ENCODE data around the gene THADA. TPM values are rescaled to one million over a fixed set of nuclear protein-coding genes. Genes with fewer than 3 reads are reported as not detected.

THADA gene
- polyA plus RNA-seq, 3 donors, result 7.3 to 11.2 (median 9.7) TPM

GRCh38 chr2:43634604-43635306 is 38.9 kb upstream of the THADA start:
- no peak for DNase-seq
- Histone ChIP-seq H3K36me3 (replicated peaks in 1 of 2; ENCODE audit: control insufficient read depth in 1 of 2, insufficient read depth in 2 of 2, low read length in 2 of 2) (no peaks in the 10 kb centered on the region), H3K27me3 (ENCODE audit: control insufficient read depth in 2 of 2, insufficient read depth in 2 of 2, low read length in 2 of 2) (peaks cover 41 to 69% of the 10 kb centered on the region in 2 donors), H3K27ac (ENCODE audit: low read depth in 1 of 2, low read length in 2 of 2) (no peak overlapping the region), H3K9ac (ENCODE audit: insufficient read depth, low read length, poor library complexity, severe bottlenecking) (no peak overlapping the region), H3K4me3 (replicated peaks in 1 of 3; ENCODE audit: low read depth in 2 of 3, low read length in 3 of 3) (no peak overlapping the region), H3K79me2 (ENCODE audit: insufficient read depth, low read length) (no peaks in the 10 kb centered on the region), H4K20me1 (ENCODE audit: insufficient read depth, low read length) (no peaks in the 10 kb centered on the region), H2AFZ (ENCODE audit: insufficient read depth, low read depth, low read length, poor library complexity, severe bottlenecking) (no peak overlapping the region), H3K4me1 (ENCODE audit: control insufficient read depth in 1 of 2, insufficient read depth in 2 of 2, low read length in 2 of 2) (peaks cover 17 to 19% of the 10 kb centered on the region in 2 donors), H3K4me2 (replicated peaks; ENCODE audit: extremely low read depth, low read length, poor library complexity, severe bottlenecking) (no peak overlapping the region), H3K9me3 (replicated peaks in 1 of 2; ENCODE audit: control insufficient read depth in 1 of 2, insufficient read depth in 1 of 2, low read length in 2 of 2) (peaks cover 4 to 9% of the 10 kb centered on the region in 2 donors)
- H3K36me3 Mint-ChIP-seq, result peaks cover 0 to 6% of the 10 kb centered on the region in 2 donors
- H3K4me1 Mint-ChIP-seq, result peaks cover 16% of the 10 kb centered on the region
- no peak overlapping the region for H3K27ac Mint-ChIP-seq
- H3K4me3 Mint-ChIP-seq, result peak overlapping the region in 1 of 2 donors; percentile 76
- no CpG with 5 or more reads among the region's 6 CpGs for WGBS (ENCODE audit: insufficient coverage)
- TF ChIP-seq CTCF (IDR thresholded peaks at IDR 0.05), result no peak
- H3K9me3 Mint-ChIP-seq, result peaks cover 2 to 16% (median 11%) of the 10 kb centered on the region in 7 donors
- intact Hi-C loops (cut with micrococcal nuclease), result no loop called here
- peaks cover 53 to 75% (median 61%) of the 10 kb centered on the region in 3 donors for H3K27me3 Mint-ChIP-seq (ENCODE audit: low read depth in 3 of 3)

- H3K9me3 ChIP-seq (replicated peaks in 1 of 2; ENCODE audit: control insufficient read depth in 1 of 2, insufficient read depth in 1 of 2, low read length in 2 of 2), result peaks cover 0 to 1% of the 10 kb centered on the region in 2 donors
- peaks cover 3% of the 10 kb centered on the region in 2 donors for H3K4me1 ChIP-seq (ENCODE audit: control insufficient read depth in 1 of 2, insufficient read depth in 2 of 2, low read length in 2 of 2)
- no peak overlapping the region for H3K4me2 ChIP-seq (replicated peaks; ENCODE audit: extremely low read depth, low read length, poor library complexity, severe bottlenecking)
- H3K4me3 ChIP-seq (replicated peaks in 1 of 3; ENCODE audit: low read depth in 2 of 3, low read length in 3 of 3), result no peak overlapping the region
- no peak overlapping the region for H3K27ac ChIP-seq (ENCODE audit: low read depth in 1 of 2, low read length in 2 of 2)
- intact Hi-C loops (cut with micrococcal nuclease), result no loop called here
- TF ChIP-seq CTCF (IDR thresholded peaks at IDR 0.05), result no peak
- Mint-ChIP-seq H3K4me3 (no peak overlapping the region), H3K36me3 (peaks cover 0 to 3% of the 10 kb centered on the region in 2 donors), H3K4me1 (peaks cover 5% of the 10 kb centered on the region), H3K27me3 (ENCODE audit: low read depth in 3 of 3) (peaks cover 36 to 51% (median 47%) of the 10 kb centered on the region in 3 donors), H3K9me3 (peaks cover 0 to 8% (median 5%) of the 10 kb centered on the region in 7 donors), H3K27ac (no peak overlapping the region)
- 76% methylated on average over 7 of the region's 11 CpGs for WGBS (ENCODE audit: insufficient coverage)
- no peaks in the 10 kb centered on the region for H4K20me1 ChIP-seq (ENCODE audit: insufficient read depth, low read length)
- H3K9ac ChIP-seq (ENCODE audit: insufficient read depth, low read length, poor library complexity, severe bottlenecking), result no peak overlapping the region
- no peak for DNase-seq
- H2AFZ ChIP-seq (ENCODE audit: insufficient read depth, low read depth, low read length, poor library complexity, severe bottlenecking), result no peak overlapping the region
- H3K27me3 ChIP-seq (ENCODE audit: control insufficient read depth in 2 of 2, insufficient read depth in 2 of 2, low read length in 2 of 2), result peaks cover 32 to 44% of the 10 kb centered on the region in 2 donors
- no peaks in the 10 kb centered on the region for H3K36me3 ChIP-seq (replicated peaks in 1 of 2; ENCODE audit: control insufficient read depth in 1 of 2, insufficient read depth in 2 of 2, low read length in 2 of 2)
- no peaks in the 10 kb centered on the region for H3K79me2 ChIP-seq (ENCODE audit: insufficient read depth, low read length)
Observed at GRCh38 chr2:43631618-43632317, 35.9 kb upstream of the THADA start.

All from CD14-positive monocyte (primary cell).